ENCODE data around the gene DKK2. TPM values are rescaled to one million over a fixed set of nuclear protein-coding genes. Genes with fewer than 3 reads are reported as not detected.

Gene DKK2, protein sequence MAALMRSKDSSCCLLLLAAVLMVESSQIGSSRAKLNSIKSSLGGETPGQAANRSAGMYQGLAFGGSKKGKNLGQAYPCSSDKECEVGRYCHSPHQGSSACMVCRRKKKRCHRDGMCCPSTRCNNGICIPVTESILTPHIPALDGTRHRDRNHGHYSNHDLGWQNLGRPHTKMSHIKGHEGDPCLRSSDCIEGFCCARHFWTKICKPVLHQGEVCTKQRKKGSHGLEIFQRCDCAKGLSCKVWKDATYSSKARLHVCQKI
- total RNA-seq, result 1.8 and 5.1 TPM in 2 replicates

DNA sequence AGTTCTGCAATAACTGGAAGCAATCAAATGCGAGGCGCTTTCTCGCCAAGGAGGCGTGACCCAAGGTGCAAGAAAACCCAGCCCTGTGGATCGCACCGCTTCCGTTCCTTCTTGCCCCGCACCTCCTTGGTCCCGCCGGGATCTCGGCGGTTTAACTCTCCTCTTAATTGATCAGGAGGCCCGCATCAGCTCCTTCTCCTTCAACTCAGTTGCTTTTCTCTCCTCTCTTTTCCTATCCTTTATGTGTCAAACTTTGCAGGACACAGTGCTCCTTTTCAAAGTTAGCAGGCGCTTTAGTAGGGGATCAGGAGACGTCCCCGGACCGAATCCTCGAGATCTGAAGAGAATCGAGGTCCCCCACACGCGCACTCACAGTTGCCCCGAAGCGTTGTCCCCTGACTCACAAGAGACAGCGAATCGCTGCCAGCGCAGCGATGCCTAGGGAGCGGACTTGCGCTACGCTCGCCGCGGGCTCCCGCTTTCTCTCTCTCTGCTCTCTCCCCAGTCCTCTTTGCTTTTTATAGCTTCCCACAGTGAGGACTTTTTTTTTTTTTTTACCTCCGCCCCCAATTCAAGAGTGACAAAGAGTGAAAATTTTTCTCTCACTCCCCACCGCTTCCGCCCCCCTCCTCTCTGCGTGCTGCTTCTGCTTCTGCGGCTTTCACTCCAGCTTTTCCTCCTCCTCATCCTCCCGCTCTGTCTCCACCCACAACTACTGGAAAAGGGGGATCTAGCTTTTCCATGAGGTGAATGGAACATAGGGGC is at the start of gene DKK2:
Gene DKK2, minus strand, starts transcription at position 495 of the 765 bp plus-strand sequence. CDS start 722 bp downstream, outside the sequence.

Measured in smooth muscle cell of trachea (primary cell).